Keratinocyte (primary cell): Measurements from ENCODE around the gene KCNJ14. TPM values are rescaled to one million over a fixed set of nuclear protein-coding genes. Genes with fewer than 3 reads are reported as not detected.
A peak's percentile ranks its signal among the peaks of the same experiment; 100 is the strongest.

ENCODE experiments used
- DNase-seq: peaks from one replicate; pipeline ENCODE4 v3.0.0-alpha.2; 2011; ENCODE audit warnings: low read depth, missing footprints, low spot score
- FAIRE-seq: peaks from 2 replicates; lab custom pipeline; 2011; peaks lifted over from hg19 to GRCh38; lab: Jason Lieb, UNC
- H2AFZ ChIP-seq: 2 replicates; pipeline ENCODE4 v1.6.0; 2012; ENCODE audit warnings: low read length, control low read depth, inconsistent platforms; ENCODE audit not compliant: control insufficient read depth
- H3K27ac ChIP-seq: 2 replicates; pipeline ENCODE4 v1.5.1; 2011; ENCODE audit warnings: low read length; ENCODE audit not compliant: control insufficient read depth, insufficient read depth
- H3K27me3 ChIP-seq: 3 replicates; pipeline ENCODE4 v1.6.0; 2011; ENCODE audit warnings: low read length; ENCODE audit not compliant: control insufficient read depth, insufficient read depth; ENCODE audit errors: extremely low read depth
- H3K36me3 ChIP-seq, 2 experiments: 2 replicates in 1 of 2; 3 replicates in 1 of 2; pipeline ENCODE4 v1.5.1; 2011; ENCODE audit warnings: low read length in 2 of 2, mild to moderate bottlenecking in 1 of 2; ENCODE audit not compliant: control insufficient read depth in 2 of 2, insufficient read depth in 2 of 2; ENCODE audit errors: extremely low read depth in 1 of 2
- H3K4me1 ChIP-seq: 3 replicates; pipeline ENCODE4 v1.5.1; 2011; ENCODE audit warnings: low read length; ENCODE audit not compliant: control insufficient read depth, insufficient read depth; ENCODE audit errors: extremely low read depth
- H3K4me2 ChIP-seq: 3 replicates; pipeline ENCODE4 v1.6.0; 2011; ENCODE audit warnings: low read depth, low read length; ENCODE audit not compliant: control insufficient read depth, insufficient read depth; ENCODE audit errors: extremely low read depth
- H3K4me3 ChIP-seq, 3 experiments: fragments of 200-600 bp in 1 of 3; sonication (generic) in 1 of 3; 2 replicates in 2 of 3; 3 replicates in 1 of 3; pipeline ENCODE4 v1.5.1; 2011 to 2016; ENCODE audit warnings: low read length in 3 of 3, mild to moderate bottlenecking in 3 of 3, control low read depth in 2 of 3, inconsistent platforms in 1 of 3, low read depth in 1 of 3, mixed read lengths in 1 of 3, mixed run types in 1 of 3, moderate library complexity in 1 of 3; ENCODE audit not compliant: control insufficient read depth in 2 of 3, insufficient read depth in 2 of 3; ENCODE audit errors: extremely low read depth in 1 of 3
- H3K79me2 ChIP-seq: 2 replicates; pipeline ENCODE4 v1.6.0; 2012; ENCODE audit warnings: low read length; ENCODE audit not compliant: control insufficient read depth, insufficient read depth
- H3K9ac ChIP-seq: 3 replicates; pipeline ENCODE4 v1.6.0; 2011; ENCODE audit warnings: low read length; ENCODE audit not compliant: control insufficient read depth, insufficient read depth; ENCODE audit errors: extremely low read depth
- H3K9me1 ChIP-seq: 3 replicates; pipeline ENCODE4 v1.6.0; 2011; ENCODE audit warnings: low read length; ENCODE audit not compliant: control insufficient read depth, insufficient read depth; ENCODE audit errors: extremely low read depth
- H3K9me3 ChIP-seq: 2 replicates; pipeline ENCODE4 v1.5.1; 2012; ENCODE audit warnings: low read depth, low read length; ENCODE audit not compliant: control insufficient read depth
- H4K20me1 ChIP-seq: 3 replicates; pipeline ENCODE4 v1.6.0; 2011; ENCODE audit warnings: low read length; ENCODE audit not compliant: control insufficient read depth, insufficient read depth; ENCODE audit errors: extremely low read depth
- EZH2 ChIP-seq: IDR thresholded peaks from one replicate; pipeline ENCODE4 v1.6.1; 2012; ENCODE audit warnings: inconsistent platforms, mild to moderate bottlenecking, low read length, moderate library complexity
- dilution Hi-C: fragments of 300-500 bp; cut with MboI; formaldehyde crosslinking; loops from one replicate; pipeline ENCODE4 v1.7.0; 2020; ENCODE audit warnings: low sequenced_read_pairs; ENCODE audit not compliant: extremely low pct_ligation_motif_present
- polyA plus RNA-seq, 5 experiments: library from polyadenylated mRNA; depleted of rRNA in 3 of 5; stranded (reverse) in 3 of 5; stranded (forward) in 1 of 5; unstranded in 1 of 5; fragments of >200 nt; gene quantifications; 1 replicate in 1 of 5; 2 replicates in 3 of 5; 3 replicates in 1 of 5; pipeline versions ENCODE4 v1.2.1 to v1.2.3, GENCODE V29; 2011 to 2012; ENCODE audit warnings: missing spikeins in 2 of 5, low read depth in 1 of 5, low replicate concordance in 1 of 5
- TF ChIP-seq, protein P1 (sequence below), 3 experiments: IDR thresholded peaks in 1 of 3; conservative IDR thresholded peaks in 1 of 3; optimal IDR thresholded peaks in 1 of 3; 2 replicates in 2 of 3; 3 replicates in 1 of 3; pipeline versions ENCODE3 to v1.5.1; 2011; ENCODE audit warnings: low read length in 3 of 3, mild to moderate bottlenecking in 3 of 3, moderate library complexity in 2 of 3, control low read depth in 1 of 3, inconsistent platforms in 1 of 3; ENCODE audit not compliant: insufficient read depth in 2 of 3; ENCODE audit errors: extremely low read depth in 1 of 3

KCNJ14 gene
- polyA plus RNA-seq, 1 donor (not counting 4 experiments of a cell fraction or from before 2014, with no cell fraction given), result 0.39 TPM

DNA sequence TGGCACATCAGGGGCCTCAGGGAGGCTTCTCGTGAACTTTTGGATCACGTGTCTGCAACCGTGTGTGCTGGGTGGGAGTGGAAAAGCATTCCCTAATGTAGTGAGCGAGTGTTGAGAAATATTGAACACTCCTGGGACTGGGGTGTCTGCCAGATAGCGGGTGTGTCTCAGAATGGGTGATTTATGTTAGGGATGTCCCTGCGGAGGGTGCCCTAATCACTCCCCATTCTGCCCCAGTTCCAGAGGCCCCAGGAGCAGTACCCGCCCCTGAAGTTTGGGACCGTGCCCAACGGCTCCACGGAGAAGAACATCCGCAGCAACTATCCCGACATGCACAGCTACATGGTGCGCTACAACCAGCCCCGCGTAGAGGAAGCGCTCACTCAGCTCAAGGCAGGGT is 33.8 kb upstream of the KCNJ14 start:
- DNase-seq (no peak), FAIRE-seq (no peak)
- dilution Hi-C loops, result no loop called here
- peaks cover 4% of the 10 kb centered on the region for H3K4me1 ChIP-seq
- H3K36me3 ChIP-seq, result no peaks in the 10 kb centered on the region
- TF ChIP-seq, protein P1, sequence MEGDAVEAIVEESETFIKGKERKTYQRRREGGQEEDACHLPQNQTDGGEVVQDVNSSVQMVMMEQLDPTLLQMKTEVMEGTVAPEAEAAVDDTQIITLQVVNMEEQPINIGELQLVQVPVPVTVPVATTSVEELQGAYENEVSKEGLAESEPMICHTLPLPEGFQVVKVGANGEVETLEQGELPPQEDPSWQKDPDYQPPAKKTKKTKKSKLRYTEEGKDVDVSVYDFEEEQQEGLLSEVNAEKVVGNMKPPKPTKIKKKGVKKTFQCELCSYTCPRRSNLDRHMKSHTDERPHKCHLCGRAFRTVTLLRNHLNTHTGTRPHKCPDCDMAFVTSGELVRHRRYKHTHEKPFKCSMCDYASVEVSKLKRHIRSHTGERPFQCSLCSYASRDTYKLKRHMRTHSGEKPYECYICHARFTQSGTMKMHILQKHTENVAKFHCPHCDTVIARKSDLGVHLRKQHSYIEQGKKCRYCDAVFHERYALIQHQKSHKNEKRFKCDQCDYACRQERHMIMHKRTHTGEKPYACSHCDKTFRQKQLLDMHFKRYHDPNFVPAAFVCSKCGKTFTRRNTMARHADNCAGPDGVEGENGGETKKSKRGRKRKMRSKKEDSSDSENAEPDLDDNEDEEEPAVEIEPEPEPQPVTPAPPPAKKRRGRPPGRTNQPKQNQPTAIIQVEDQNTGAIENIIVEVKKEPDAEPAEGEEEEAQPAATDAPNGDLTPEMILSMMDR (optimal IDR thresholded peaks at IDR 0.05 in 1 of 3, IDR thresholded peaks at IDR 0.05 in 1 of 3, conservative IDR thresholded peaks at IDR 0.05 in 1 of 3; ENCODE audit: extremely low read depth in 1 of 3, insufficient read depth in 2 of 3, low read length in 3 of 3), result no peak
- no peak for TF ChIP-seq EZH2
- H3K27me3 ChIP-seq, result no peaks in the 10 kb centered on the region
- H3K79me2 ChIP-seq, result no peaks in the 10 kb centered on the region
- no peaks in the 10 kb centered on the region for H4K20me1 ChIP-seq
- H3K4me3 ChIP-seq, result no peak overlapping the region
- no peak overlapping the region for H3K9ac ChIP-seq
- H3K9me3 ChIP-seq, result no peaks in the 10 kb centered on the region
- no peak overlapping the region for H2AFZ ChIP-seq
- H3K9me1 ChIP-seq, result no peaks in the 10 kb centered on the region
- no peak overlapping the region for H3K27ac ChIP-seq
- H3K4me2 ChIP-seq, result peak overlapping the region; percentile 9

DNA sequence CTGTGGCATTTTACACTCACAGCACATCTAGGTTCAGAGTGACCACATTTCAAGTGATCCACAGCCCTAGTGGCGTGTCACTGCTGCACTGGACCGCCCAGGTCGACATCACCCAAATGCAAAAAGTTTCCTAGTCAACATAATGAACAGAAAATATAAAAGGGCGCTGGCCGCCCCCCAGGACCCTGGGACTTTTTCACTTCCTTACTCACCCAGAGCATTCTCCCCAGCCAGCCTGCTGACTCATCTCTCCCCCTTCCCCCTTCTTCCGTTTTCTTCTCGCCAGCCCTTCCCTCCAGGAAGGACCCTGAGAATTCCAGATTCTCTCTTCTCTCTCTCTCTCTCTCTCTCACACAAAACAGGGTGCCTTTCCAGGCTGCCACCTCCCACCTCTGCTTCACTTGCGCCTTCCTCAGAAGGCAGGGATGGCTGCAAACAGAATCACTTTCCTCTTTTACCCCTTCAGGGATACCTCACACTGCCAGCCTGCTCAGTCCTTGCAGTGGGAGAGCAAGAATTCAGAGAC is 30.6 kb upstream of the KCNJ14 start:
- H3K27me3 ChIP-seq, result no peaks in the 10 kb centered on the region
- no peak for DNase-seq
- no peak for FAIRE-seq
- no peak for TF ChIP-seq EZH2
- TF ChIP-seq, protein P1 (optimal IDR thresholded peaks at IDR 0.05 in 1 of 3, IDR thresholded peaks at IDR 0.05 in 1 of 3, conservative IDR thresholded peaks at IDR 0.05 in 1 of 3; ENCODE audit: extremely low read depth in 1 of 3, insufficient read depth in 2 of 3, low read length in 3 of 3), result no peak
- H3K36me3 ChIP-seq, result no peaks in the 10 kb centered on the region
- no peaks in the 10 kb centered on the region for H4K20me1 ChIP-seq
- H3K79me2 ChIP-seq, result no peaks in the 10 kb centered on the region
- no peaks in the 10 kb centered on the region for H3K9me3 ChIP-seq
- H3K4me2 ChIP-seq, result peak overlapping the region; percentile 22
- no peaks in the 10 kb centered on the region for H3K9me1 ChIP-seq
- H3K9ac ChIP-seq, result no peak overlapping the region
- H3K27ac ChIP-seq, result no peak overlapping the region
- H3K4me3 ChIP-seq, result no peak overlapping the region
- H2AFZ ChIP-seq, result peak overlapping the region; percentile 70
- peaks cover 7% of the 10 kb centered on the region for H3K4me1 ChIP-seq
- dilution Hi-C loops, result no loop called here
